ENCODE measurements around the gene DHFR. TPM values are rescaled to one million over a fixed set of nuclear protein-coding genes. Genes with fewer than 3 reads are reported as not detected.

Gene DHFR
- total RNA-seq, 1 experiment from 2014 or later, result 58.7 TPM

DNA sequence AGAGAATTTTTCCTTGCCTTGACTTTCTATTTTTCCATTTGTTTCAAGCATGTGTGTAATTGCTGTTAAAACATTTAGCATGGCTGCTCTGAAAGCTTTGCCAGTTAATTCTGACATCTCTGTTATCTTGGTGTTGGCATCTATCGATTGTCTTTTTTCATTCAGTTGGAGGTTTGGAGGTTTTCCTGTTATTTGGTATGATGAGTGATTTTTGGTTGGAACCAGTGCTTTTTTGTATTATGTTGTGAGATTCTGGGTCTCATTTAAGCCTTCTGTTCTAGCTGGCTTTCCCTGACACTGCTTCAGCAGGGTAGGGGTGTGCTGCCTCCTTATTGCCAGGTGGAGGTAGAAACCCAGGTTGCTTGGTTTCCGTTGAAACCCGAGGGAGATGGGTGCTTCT is 40.9 kb upstream of the DHFR start:
- Histone ChIP-seq H3K9me2 (ENCODE audit: insufficient read depth) (no peaks in the 10 kb centered on the region), H2AFZ (ENCODE audit: low read depth, low read length, poor library complexity, severe bottlenecking) (no peak overlapping the region), H3K4me2 (ENCODE audit: low read length) (no peak overlapping the region), H3K4me1 (ENCODE audit: control insufficient read depth in 1 of 2, insufficient read depth in 2 of 2, low read length in 2 of 2) (no peaks in the 10 kb centered on the region), H3K27me3 (ENCODE audit: insufficient read depth, low read length) (no peaks in the 10 kb centered on the region), H3K4me3 (replicated peaks in 1 of 2; ENCODE audit: low read depth in 1 of 2, low read length in 2 of 2) (no peak overlapping the region), H4K20me1 (ENCODE audit: insufficient read depth) (no peaks in the 10 kb centered on the region), H3K79me2 (ENCODE audit: insufficient read depth, low read length) (no peaks in the 10 kb centered on the region), H3K27ac (ENCODE audit: low read depth, low read length) (no peak overlapping the region), H3K36me3 (ENCODE audit: control insufficient read depth in 1 of 2, insufficient read depth in 2 of 2, low read length in 2 of 2) (no peaks in the 10 kb centered on the region), H3K9me3 (ENCODE audit: control insufficient read depth in 1 of 2, insufficient read depth in 1 of 2, low read depth in 1 of 2, low read length in 2 of 2) (no peaks in the 10 kb centered on the region), H3K9ac (ENCODE audit: low read length) (no peak overlapping the region)
- no TSS peak for BruUV-seq (replicated peaks)
- POLR2A ChIA-PET, result no interaction called here
- intact Hi-C loops (cut with micrococcal nuclease), result no loop called here
- RAD21 ChIA-PET (ENCODE audit: low non-redundant PET in 1 of 2, low total read pairs in 2 of 2, uncharacterized antibody in 2 of 2, unreplicated experiment in 2 of 2), result no interaction called here
- ATAC-seq (no peak), DNase-seq (ENCODE audit: low read depth, low spot score) (no peak)
- CTCF ChIA-PET, result no interaction called here
- TF ChIP-seq EZH2 (IDR thresholded peaks at IDR 0.05) (no peak), ELF1 (IDR thresholded peaks at IDR 0.05; ENCODE audit: borderline replicate concordance, low read depth) (no peak), POLR2AphosphoS5 (IDR thresholded peaks at IDR 0.05; ENCODE audit: low read depth, low read length) (no peak), SRF (IDR thresholded peaks at IDR 0.05; ENCODE audit: low read depth) (no peak), ZNF274 (IDR thresholded peaks at IDR 0.05; ENCODE audit: low read depth, low read length) (no peak), SIN3A (IDR thresholded peaks at IDR 0.05; ENCODE audit: low read depth) (no peak), YY1 (IDR thresholded peaks at IDR 0.05; ENCODE audit: extremely low read depth, insufficient replicate concordance, low read depth, low read length) (no peak)

DNA sequence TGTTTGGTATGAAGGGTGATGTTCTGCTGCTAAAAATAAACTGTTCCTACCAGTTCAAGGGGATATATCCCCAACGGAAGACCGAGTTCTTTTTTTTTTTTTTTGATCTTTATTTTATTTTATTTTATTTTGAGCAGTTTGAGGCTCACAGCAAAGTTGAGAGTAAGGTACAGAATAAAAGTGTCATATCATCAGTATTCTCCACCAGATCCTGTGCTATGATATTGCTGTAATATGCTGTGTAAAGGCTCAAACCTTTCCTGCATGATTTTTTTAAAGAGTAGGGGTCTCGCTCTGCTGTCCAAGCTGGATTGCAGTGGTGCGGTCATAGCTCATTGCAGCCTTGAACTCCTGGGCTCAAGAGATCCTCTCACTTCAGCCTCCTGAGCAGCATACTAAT is 34.8 kb upstream of the DHFR start:
- intact Hi-C loops (cut with micrococcal nuclease), result loop anchor here (2.0 kb wide), 1 partner anchor 609 kb away; no protein-coding TSS in a partner anchor
- no peak overlapping the region for H3K27ac ChIP-seq (ENCODE audit: low read depth, low read length)
- RAD21 ChIA-PET (ENCODE audit: low non-redundant PET in 1 of 2, low total read pairs in 2 of 2, uncharacterized antibody in 2 of 2, unreplicated experiment in 2 of 2), result no interaction called here
- no peaks in the 10 kb centered on the region for H4K20me1 ChIP-seq (ENCODE audit: insufficient read depth)
- H3K9me3 ChIP-seq (ENCODE audit: control insufficient read depth in 1 of 2, insufficient read depth in 1 of 2, low read depth in 1 of 2, low read length in 2 of 2), result no peaks in the 10 kb centered on the region
- no peaks in the 10 kb centered on the region for H3K4me1 ChIP-seq (ENCODE audit: control insufficient read depth in 1 of 2, insufficient read depth in 2 of 2, low read length in 2 of 2)
- H3K36me3 ChIP-seq (ENCODE audit: control insufficient read depth in 1 of 2, insufficient read depth in 2 of 2, low read length in 2 of 2), result no peaks in the 10 kb centered on the region
- H3K4me3 ChIP-seq (replicated peaks in 1 of 2; ENCODE audit: low read depth in 1 of 2, low read length in 2 of 2), result no peak overlapping the region
- no peaks in the 10 kb centered on the region for H3K27me3 ChIP-seq (ENCODE audit: insufficient read depth, low read length)
- CTCF ChIA-PET, result interaction anchor here (1.3 kb wide), 1 partner anchor 419 kb away, joined by 5 read pairs; no protein-coding TSS in a partner anchor
- DNase-seq (ENCODE audit: low read depth, low spot score) (no peak), ATAC-seq (no peak)
- no peaks in the 10 kb centered on the region for H3K9me2 ChIP-seq (ENCODE audit: insufficient read depth)
- H2AFZ ChIP-seq (ENCODE audit: low read depth, low read length, poor library complexity, severe bottlenecking), result no peak overlapping the region
- POLR2A ChIA-PET, result no interaction called here
- no TSS peak for BruUV-seq (replicated peaks)
- peaks cover 4% of the 10 kb centered on the region; the same call in 1 of the 2 replicates for H3K79me2 ChIP-seq (ENCODE audit: insufficient read depth, low read length)
- no peak overlapping the region for H3K4me2 ChIP-seq (ENCODE audit: low read length)
- H3K9ac ChIP-seq (ENCODE audit: low read length), result no peak overlapping the region
- TF ChIP-seq YY1 (IDR thresholded peaks at IDR 0.05; ENCODE audit: extremely low read depth, insufficient replicate concordance, low read depth, low read length) (no peak), JUND (IDR thresholded peaks at IDR 0.05) (no peak), EZH2 (IDR thresholded peaks at IDR 0.05) (no peak), EZH2phosphoT487 (IDR thresholded peaks at IDR 0.05; ENCODE audit: borderline replicate concordance) (no peak), FOSL1 (IDR thresholded peaks at IDR 0.05; ENCODE audit: low read depth) (no peak), SIN3A (IDR thresholded peaks at IDR 0.05; ENCODE audit: low read depth) (no peak)
- TF ChIP-seq, protein P1, sequence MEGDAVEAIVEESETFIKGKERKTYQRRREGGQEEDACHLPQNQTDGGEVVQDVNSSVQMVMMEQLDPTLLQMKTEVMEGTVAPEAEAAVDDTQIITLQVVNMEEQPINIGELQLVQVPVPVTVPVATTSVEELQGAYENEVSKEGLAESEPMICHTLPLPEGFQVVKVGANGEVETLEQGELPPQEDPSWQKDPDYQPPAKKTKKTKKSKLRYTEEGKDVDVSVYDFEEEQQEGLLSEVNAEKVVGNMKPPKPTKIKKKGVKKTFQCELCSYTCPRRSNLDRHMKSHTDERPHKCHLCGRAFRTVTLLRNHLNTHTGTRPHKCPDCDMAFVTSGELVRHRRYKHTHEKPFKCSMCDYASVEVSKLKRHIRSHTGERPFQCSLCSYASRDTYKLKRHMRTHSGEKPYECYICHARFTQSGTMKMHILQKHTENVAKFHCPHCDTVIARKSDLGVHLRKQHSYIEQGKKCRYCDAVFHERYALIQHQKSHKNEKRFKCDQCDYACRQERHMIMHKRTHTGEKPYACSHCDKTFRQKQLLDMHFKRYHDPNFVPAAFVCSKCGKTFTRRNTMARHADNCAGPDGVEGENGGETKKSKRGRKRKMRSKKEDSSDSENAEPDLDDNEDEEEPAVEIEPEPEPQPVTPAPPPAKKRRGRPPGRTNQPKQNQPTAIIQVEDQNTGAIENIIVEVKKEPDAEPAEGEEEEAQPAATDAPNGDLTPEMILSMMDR (IDR thresholded peaks at IDR 0.05 in 2 of 3, conservative IDR thresholded peaks at IDR 0.05 in 1 of 3; ENCODE audit: borderline replicate concordance in 1 of 3, insufficient read depth in 1 of 3, low read depth in 2 of 3, low read length in 2 of 3), result no peak
- TF ChIP-seq, protein P2, sequence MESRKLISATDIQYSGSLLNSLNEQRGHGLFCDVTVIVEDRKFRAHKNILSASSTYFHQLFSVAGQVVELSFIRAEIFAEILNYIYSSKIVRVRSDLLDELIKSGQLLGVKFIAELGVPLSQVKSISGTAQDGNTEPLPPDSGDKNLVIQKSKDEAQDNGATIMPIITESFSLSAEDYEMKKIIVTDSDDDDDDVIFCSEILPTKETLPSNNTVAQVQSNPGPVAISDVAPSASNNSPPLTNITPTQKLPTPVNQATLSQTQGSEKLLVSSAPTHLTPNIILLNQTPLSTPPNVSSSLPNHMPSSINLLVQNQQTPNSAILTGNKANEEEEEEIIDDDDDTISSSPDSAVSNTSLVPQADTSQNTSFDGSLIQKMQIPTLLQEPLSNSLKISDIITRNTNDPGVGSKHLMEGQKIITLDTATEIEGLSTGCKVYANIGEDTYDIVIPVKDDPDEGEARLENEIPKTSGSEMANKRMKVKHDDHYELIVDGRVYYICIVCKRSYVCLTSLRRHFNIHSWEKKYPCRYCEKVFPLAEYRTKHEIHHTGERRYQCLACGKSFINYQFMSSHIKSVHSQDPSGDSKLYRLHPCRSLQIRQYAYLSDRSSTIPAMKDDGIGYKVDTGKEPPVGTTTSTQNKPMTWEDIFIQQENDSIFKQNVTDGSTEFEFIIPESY (IDR thresholded peaks at IDR 0.05; ENCODE audit: extremely low read depth, insufficient replicate concordance, low read length), result no peak
- TF ChIP-seq, protein P3, sequence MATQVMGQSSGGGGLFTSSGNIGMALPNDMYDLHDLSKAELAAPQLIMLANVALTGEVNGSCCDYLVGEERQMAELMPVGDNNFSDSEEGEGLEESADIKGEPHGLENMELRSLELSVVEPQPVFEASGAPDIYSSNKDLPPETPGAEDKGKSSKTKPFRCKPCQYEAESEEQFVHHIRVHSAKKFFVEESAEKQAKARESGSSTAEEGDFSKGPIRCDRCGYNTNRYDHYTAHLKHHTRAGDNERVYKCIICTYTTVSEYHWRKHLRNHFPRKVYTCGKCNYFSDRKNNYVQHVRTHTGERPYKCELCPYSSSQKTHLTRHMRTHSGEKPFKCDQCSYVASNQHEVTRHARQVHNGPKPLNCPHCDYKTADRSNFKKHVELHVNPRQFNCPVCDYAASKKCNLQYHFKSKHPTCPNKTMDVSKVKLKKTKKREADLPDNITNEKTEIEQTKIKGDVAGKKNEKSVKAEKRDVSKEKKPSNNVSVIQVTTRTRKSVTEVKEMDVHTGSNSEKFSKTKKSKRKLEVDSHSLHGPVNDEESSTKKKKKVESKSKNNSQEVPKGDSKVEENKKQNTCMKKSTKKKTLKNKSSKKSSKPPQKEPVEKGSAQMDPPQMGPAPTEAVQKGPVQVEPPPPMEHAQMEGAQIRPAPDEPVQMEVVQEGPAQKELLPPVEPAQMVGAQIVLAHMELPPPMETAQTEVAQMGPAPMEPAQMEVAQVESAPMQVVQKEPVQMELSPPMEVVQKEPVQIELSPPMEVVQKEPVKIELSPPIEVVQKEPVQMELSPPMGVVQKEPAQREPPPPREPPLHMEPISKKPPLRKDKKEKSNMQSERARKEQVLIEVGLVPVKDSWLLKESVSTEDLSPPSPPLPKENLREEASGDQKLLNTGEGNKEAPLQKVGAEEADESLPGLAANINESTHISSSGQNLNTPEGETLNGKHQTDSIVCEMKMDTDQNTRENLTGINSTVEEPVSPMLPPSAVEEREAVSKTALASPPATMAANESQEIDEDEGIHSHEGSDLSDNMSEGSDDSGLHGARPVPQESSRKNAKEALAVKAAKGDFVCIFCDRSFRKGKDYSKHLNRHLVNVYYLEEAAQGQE (IDR thresholded peaks at IDR 0.05; ENCODE audit: low read depth), result no peak

All from HCT116 (cell line).